DOHH2 (cell line): Measurements from ENCODE around the gene SOAT2.

Experiments
- EZH2phosphoT487 ChIP-seq: fragments of 200-600 bp; sonication (generic); IDR thresholded peaks from 2 replicates; pipeline ENCODE4 v1.6.1; 2017; ENCODE audit warnings: borderline replicate concordance, mild to moderate bottlenecking, antibody characterized with exemption, low read length, moderate library complexity, mixed read lengths
- TF ChIP-seq, protein P1 (sequence below): fragments of 200-600 bp; sonication (generic); IDR thresholded peaks from one replicate; pipeline ENCODE4 v1.5.1; 2014; ENCODE audit warnings: antibody characterized with exemption, mild to moderate bottlenecking, low read depth, low read length; ENCODE audit not compliant: poor library complexity, severe bottlenecking

DNA sequence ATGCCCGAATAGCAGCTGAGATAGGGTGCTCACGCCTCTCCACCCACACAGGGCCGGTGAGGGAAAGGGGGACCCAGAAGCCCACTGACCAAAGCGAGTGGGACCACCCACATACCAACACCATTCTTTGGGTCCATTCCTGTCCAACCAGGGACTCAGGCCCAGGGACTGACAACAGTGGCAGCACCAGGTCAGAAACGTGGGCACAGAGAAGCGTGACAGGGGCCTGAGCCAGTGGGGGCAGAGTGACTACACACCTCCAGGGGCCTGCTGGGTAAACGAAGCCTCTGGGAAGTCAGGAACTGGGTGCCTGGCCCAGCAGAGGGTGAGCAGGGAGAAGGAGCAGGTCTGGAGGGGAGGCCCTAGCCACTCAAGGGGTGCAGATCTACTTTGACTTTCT is 37.8 kb upstream of the SOAT2 start:
- TF ChIP-seq, protein P1, sequence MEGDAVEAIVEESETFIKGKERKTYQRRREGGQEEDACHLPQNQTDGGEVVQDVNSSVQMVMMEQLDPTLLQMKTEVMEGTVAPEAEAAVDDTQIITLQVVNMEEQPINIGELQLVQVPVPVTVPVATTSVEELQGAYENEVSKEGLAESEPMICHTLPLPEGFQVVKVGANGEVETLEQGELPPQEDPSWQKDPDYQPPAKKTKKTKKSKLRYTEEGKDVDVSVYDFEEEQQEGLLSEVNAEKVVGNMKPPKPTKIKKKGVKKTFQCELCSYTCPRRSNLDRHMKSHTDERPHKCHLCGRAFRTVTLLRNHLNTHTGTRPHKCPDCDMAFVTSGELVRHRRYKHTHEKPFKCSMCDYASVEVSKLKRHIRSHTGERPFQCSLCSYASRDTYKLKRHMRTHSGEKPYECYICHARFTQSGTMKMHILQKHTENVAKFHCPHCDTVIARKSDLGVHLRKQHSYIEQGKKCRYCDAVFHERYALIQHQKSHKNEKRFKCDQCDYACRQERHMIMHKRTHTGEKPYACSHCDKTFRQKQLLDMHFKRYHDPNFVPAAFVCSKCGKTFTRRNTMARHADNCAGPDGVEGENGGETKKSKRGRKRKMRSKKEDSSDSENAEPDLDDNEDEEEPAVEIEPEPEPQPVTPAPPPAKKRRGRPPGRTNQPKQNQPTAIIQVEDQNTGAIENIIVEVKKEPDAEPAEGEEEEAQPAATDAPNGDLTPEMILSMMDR, result no peak
- TF ChIP-seq EZH2phosphoT487, result no peak
